ENCODE measurements around the gene LTBP2.

DNA sequence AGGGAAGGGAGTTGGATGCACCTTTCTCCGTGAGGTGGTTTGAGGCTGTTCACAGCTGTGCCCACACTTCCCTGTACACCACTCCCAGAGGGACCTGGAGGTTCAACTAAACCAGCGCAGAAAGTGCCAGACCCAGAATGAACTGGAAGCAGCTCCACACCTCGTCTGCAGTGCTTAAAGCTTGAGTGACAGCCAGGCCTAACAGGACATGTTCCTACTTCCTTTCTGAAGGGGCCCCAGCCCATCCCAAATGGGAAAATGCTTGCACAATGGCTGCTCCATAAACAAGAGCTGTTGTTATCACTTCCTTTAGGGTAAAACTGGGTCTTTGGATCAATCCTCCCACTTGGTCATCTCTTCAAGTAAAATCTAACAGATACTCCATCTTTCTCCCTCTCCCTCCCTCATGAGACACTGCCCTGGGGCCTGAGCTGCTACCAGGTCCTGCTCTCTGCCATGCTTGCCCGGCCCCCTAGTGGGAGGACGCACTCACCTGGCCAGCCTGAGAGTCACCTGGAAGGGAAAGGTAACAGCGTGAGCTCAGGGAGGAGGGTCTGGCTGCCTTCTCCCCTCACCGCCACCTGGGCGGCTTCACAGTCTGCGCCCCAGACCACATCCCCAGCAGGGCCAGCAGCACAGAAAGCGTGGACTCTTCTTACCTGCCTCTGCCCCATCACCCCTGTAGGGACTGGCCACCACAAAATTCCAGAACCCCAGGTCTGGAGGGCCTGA lies 85.0 kb downstream of the LTBP2 start:
- TF ChIP-seq TAF1 (IDR thresholded peaks at IDR 0.05; ENCODE audit: low read depth) (no peak), TCF12 (IDR thresholded peaks at IDR 0.05; ENCODE audit: low read depth) (no peak), EP300 (IDR thresholded peaks at IDR 0.05; ENCODE audit: borderline replicate concordance) (no peak), CEBPB (IDR thresholded peaks at IDR 0.05) (no peak), RAD21 (IDR thresholded peaks at IDR 0.05; ENCODE audit: low read depth) (no peak), CREB1 (IDR thresholded peaks at IDR 0.05; ENCODE audit: low read depth) (no peak), YY1 (IDR thresholded peaks at IDR 0.05; ENCODE audit: low read depth) (no peak), FOXM1 (IDR thresholded peaks at IDR 0.05; ENCODE audit: borderline replicate concordance, low read depth) (no peak), ZBTB7A (IDR thresholded peaks at IDR 0.05; ENCODE audit: low read depth) (no peak), EGR1 (IDR thresholded peaks at IDR 0.05) (no peak), TEAD4 (IDR thresholded peaks at IDR 0.05) (no peak)
- TF ChIP-seq, protein P1, sequence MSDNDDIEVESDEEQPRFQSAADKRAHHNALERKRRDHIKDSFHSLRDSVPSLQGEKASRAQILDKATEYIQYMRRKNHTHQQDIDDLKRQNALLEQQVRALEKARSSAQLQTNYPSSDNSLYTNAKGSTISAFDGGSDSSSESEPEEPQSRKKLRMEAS (IDR thresholded peaks at IDR 0.05): no peak
- TF ChIP-seq, protein P2, sequence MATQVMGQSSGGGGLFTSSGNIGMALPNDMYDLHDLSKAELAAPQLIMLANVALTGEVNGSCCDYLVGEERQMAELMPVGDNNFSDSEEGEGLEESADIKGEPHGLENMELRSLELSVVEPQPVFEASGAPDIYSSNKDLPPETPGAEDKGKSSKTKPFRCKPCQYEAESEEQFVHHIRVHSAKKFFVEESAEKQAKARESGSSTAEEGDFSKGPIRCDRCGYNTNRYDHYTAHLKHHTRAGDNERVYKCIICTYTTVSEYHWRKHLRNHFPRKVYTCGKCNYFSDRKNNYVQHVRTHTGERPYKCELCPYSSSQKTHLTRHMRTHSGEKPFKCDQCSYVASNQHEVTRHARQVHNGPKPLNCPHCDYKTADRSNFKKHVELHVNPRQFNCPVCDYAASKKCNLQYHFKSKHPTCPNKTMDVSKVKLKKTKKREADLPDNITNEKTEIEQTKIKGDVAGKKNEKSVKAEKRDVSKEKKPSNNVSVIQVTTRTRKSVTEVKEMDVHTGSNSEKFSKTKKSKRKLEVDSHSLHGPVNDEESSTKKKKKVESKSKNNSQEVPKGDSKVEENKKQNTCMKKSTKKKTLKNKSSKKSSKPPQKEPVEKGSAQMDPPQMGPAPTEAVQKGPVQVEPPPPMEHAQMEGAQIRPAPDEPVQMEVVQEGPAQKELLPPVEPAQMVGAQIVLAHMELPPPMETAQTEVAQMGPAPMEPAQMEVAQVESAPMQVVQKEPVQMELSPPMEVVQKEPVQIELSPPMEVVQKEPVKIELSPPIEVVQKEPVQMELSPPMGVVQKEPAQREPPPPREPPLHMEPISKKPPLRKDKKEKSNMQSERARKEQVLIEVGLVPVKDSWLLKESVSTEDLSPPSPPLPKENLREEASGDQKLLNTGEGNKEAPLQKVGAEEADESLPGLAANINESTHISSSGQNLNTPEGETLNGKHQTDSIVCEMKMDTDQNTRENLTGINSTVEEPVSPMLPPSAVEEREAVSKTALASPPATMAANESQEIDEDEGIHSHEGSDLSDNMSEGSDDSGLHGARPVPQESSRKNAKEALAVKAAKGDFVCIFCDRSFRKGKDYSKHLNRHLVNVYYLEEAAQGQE (IDR thresholded peaks at IDR 0.05; ENCODE audit: low read depth): no peak
- TF ChIP-seq, protein P3, sequence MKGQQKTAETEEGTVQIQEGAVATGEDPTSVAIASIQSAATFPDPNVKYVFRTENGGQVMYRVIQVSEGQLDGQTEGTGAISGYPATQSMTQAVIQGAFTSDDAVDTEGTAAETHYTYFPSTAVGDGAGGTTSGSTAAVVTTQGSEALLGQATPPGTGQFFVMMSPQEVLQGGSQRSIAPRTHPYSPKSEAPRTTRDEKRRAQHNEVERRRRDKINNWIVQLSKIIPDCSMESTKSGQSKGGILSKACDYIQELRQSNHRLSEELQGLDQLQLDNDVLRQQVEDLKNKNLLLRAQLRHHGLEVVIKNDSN (IDR thresholded peaks at IDR 0.05): no peak
